Measurements from ENCODE around the gene CBFB. TPM values are rescaled to one million over a fixed set of nuclear protein-coding genes. Genes with fewer than 3 reads are reported as not detected.
"Not testable (repeated sequence)": the region's sequence is repeated elsewhere in the genome, so short reads cannot be mapped to it uniquely, and the experiment has no call there.

CBFB gene
- total RNA-seq, 1 donor from 2014 or later, result 51.0 TPM

GRCh38 chr16:67098599-67098998 is 69.7 kb downstream of the CBFB start:
- DNase-seq, result no peak

- no peak for DNase-seq
Measured at GRCh38 chr16:67100569-67101310, 71.8 kb downstream of the CBFB start.

GRCh38 chr16:67101311-67102082 is 72.5 kb downstream of the CBFB start:
- DNase-seq, result no peak

GRCh38 chr16:67104061-67104460 is 75.1 kb downstream of the CBFB start:
- no peak for DNase-seq

- DNase-seq, result no peak
Measured at GRCh38 chr16:67104845-67105244, 75.9 kb downstream of the CBFB start.

GRCh38 chr16:67105246-67105645 is 76.3 kb downstream of the CBFB start:
- DNase-seq, result no peak

- DNase-seq, result peak; percentile 19
Measured at GRCh38 chr16:67105881-67106280, 76.9 kb downstream of the CBFB start.

GRCh38 chr16:67108489-67108888 is 79.5 kb downstream of the CBFB start:
- no peak for DNase-seq

GRCh38 chr16:67108931-67109406 is 80.0 kb downstream of the CBFB start:
- DNase-seq, result no peak

GRCh38 chr16:67109407-67110135 is 80.6 kb downstream of the CBFB start, which contains the start of gene PHAF1:
TSS of gene PHAF1 (plus strand) at chr16:67109941. CDS start at chr16:67110176, 235 bp downstream.
- peak; percentile 88 for DNase-seq

GRCh38 chr16:67111951-67112444 is 83.0 kb downstream of the CBFB start:
- no peak for DNase-seq

- DNase-seq, result no peak
Measured at GRCh38 chr16:67112591-67113399, 83.8 kb downstream of the CBFB start.

- no peak for DNase-seq
Measured at GRCh38 chr16:67114793-67115192, 85.8 kb downstream of the CBFB start.

- DNase-seq, result no peak
Measured at GRCh38 chr16:67115639-67116038, 86.7 kb downstream of the CBFB start.

GRCh38 chr16:67116388-67117311 is 87.7 kb downstream of the CBFB start:
- DNase-seq, result no peak

GRCh38 chr16:67117716-67118115 is 88.8 kb downstream of the CBFB start:
- no peak for DNase-seq

- no peak for DNase-seq
Measured at GRCh38 chr16:67120025-67120424, 91.1 kb downstream of the CBFB start.

GRCh38 chr16:67122799-67123198 is 93.8 kb downstream of the CBFB start:
- not testable (repeated sequence) for DNase-seq

- no peak for DNase-seq
Measured at GRCh38 chr16:67128417-67128816, 99.5 kb downstream of the CBFB start.

GRCh38 chr16:67128887-67129286 is 99.9 kb downstream of the CBFB start:
- no peak for DNase-seq

- DNase-seq, result no peak
Measured at GRCh38 chr16:67129422-67129821, 100.5 kb downstream of the CBFB start.

Measured in skin of body (tissue), 2 donors.